ENCODE results near the gene RAC2. TPM values are rescaled to one million over a fixed set of nuclear protein-coding genes. Genes with fewer than 3 reads are reported as not detected.

The RAC2 gene
- total and polyA plus RNA-seq, 9 of the 15 experiments (the other 6 are each of a cell fraction or from before 2014, with no cell fraction given), result 22.7 to 103 (median 43.3) TPM

- TF ChIP-seq ID3 (CRISPR knock-in tag; IDR thresholded peaks at IDR 0.05) (no peak), ID3 (tag; IDR thresholded peaks at IDR 0.05) (no peak), GABPA (tag; conservative IDR thresholded peaks at IDR 0.05; ENCODE audit: low read depth) (peak; percentile 68), ZNF277 (CRISPR knock-in tag; IDR thresholded peaks at IDR 0.05; ENCODE audit: borderline replicate concordance) (no peak), ZHX1 (conservative IDR thresholded peaks at IDR 0.05; ENCODE audit: low read length) (no peak), SMAD4 (CRISPR knock-in tag; conservative IDR thresholded peaks at IDR 0.05) (0 out of 2 replicates have a peak, but pooled peaks have one; percentile 30), SFPQ (IDR thresholded peaks at IDR 0.05; ENCODE audit: low read depth, low read length) (no peak), TCF7L2 (IDR thresholded peaks at IDR 0.05; ENCODE audit: low read depth, low read length) (no peak), NELFE (IDR thresholded peaks at IDR 0.05; ENCODE audit: insufficient read depth, insufficient read length) (no peak), RBM22 (IDR thresholded peaks at IDR 0.05; ENCODE audit: low read depth, low read length, poor library complexity, severe bottlenecking) (no peak), ZNF23 (CRISPR knock-in tag; IDR thresholded peaks at IDR 0.05) (no peak), ATF1 (CRISPR knock-in tag; IDR thresholded peaks at IDR 0.05) (no peak), ATF1 (tag; IDR thresholded peaks at IDR 0.05) (no peak), HMGN3 (IDR thresholded peaks at IDR 0.05; ENCODE audit: borderline replicate concordance, extremely low read depth, insufficient read length, low read depth, low read length) (no peak), BCOR (IDR thresholded peaks at IDR 0.05) (peak; percentile 84), DPF2 (IDR thresholded peaks at IDR 0.05) (peak; percentile 29; the same call in 1 of the 2 replicates), SP2 (IDR thresholded peaks at IDR 0.05; ENCODE audit: extremely low read depth, low read depth, low read length, poor library complexity, severe bottlenecking) (no peak), E2F6 (IDR thresholded peaks at IDR 0.05; ENCODE audit: borderline replicate concordance in 1 of 2, extremely low read depth in 1 of 2, insufficient read depth in 1 of 2, insufficient read length in 1 of 2, low read depth in 1 of 2, low read length in 1 of 2, poor library complexity in 1 of 2, severe bottlenecking in 1 of 2) (peak in 1 of 2 experiments; percentile 63), PHB2 (IDR thresholded peaks at IDR 0.05; ENCODE audit: low read depth) (no peak)
Observed at GRCh38 chr22:37229805-37230672, 14.0 kb downstream of the RAC2 start (continued).

All from K562 (cell line).